HL-60 (cell line): ENCODE data around the gene AKR1C1.

Experiments used
- CTCF ChIP-seq: IDR thresholded peaks from one replicate; pipeline ENCODE4 v1.5.1; 2011; ENCODE audit warnings: low read length, control low read depth, inconsistent platforms; ENCODE audit not compliant: insufficient read depth
- GABPA ChIP-seq: IDR thresholded peaks from 2 replicates; pipeline ENCODE4 v1.6.1; 2012; ENCODE audit warnings: low read depth
- POLR2AphosphoS5 ChIP-seq: IDR thresholded peaks from 2 replicates; pipeline ENCODE4 v1.6.1; 2012; ENCODE audit warnings: low read depth
- REST ChIP-seq: IDR thresholded peaks from 2 replicates; pipeline ENCODE4 v1.6.1; 2012; ENCODE audit warnings: low read depth; ENCODE audit not compliant: insufficient replicate concordance

DNA sequence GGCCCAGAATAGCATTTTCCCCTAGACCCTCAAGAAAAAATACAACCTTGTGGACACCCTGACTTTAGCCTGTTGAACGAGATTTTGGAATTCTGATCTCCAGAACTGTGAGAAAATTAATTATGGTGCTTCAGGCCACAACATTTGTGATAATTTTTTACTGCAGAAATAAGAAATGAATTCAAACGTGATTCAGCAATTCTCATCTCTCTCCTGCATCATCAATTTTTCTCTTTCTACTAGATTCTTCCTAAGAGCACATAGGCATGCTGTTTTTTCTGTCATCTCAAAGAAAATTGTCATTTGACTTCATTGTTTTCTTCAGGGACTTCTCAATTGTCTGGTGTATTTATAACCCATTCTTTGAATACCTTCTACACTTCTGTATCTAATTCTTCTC, 49.4 kb downstream of the AKR1C1 start:
- TF ChIP-seq CTCF (no peak), POLR2AphosphoS5 (no peak), REST (no peak), GABPA (no peak)
